ENCODE results near the gene SURF6. TPM values are rescaled to one million over a fixed set of nuclear protein-coding genes. Genes with fewer than 3 reads are reported as not detected.

Gene SURF6
- total RNA-seq, 2 experiments from 2014 or later, result 15.1 to 15.9 TPM

DNA sequence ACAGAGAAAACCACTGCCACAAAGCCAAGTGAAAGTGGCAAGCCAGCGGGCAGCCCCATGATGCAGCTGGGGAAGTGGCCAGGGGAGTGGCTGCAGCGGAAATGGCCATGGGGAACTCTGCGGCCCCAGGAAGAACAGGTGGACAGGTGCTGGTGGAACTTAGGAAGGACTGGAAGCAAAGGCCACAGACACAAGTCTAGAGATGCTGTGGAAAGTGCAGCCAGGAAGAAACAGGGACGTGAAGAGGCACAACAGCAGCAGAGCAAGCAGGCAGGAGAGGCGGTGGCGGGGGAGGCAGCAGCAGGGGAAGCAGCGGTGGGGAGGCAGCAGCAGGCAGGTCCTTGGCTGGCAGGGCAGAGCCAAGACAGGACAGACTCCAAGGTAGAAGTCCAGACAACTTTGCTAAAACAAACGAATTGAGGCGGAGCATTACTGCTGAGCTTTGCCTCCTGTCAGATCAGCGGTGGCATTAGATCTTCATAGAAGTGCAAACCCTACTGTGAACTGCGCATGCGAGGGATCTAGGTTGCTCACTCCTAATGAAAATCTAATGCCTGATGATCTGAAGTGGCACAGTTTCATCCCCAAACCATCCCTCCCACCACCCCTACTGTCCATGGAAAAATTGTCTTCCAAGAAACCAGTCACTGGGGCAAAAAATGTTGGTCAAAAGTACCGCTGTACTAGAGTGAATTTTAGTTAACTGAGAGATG is 11.8 kb downstream of the SURF6 start:
- ChIA-PET POLR2A (no interaction called here), CTCF (no interaction called here)
- intact Hi-C loops (cut with DNase I, micrococcal nuclease), result no loop called here
- Mint-ChIP-seq H3K9me3 (no peaks in the 10 kb centered on the region), H3K4me1 (ENCODE audit: low read depth) (no peaks in the 10 kb centered on the region), H3K27me3 (no peaks in the 10 kb centered on the region), H3K36me3 (ENCODE audit: low read depth) (peaks cover 15% of the 10 kb centered on the region), H3K4me3 (no peak overlapping the region), H3K27ac (no peak overlapping the region)
- Histone ChIP-seq H3K9me3 (ENCODE audit: control insufficient read depth in 1 of 2, insufficient read depth in 1 of 2, low read length in 2 of 2) (no peaks in the 10 kb centered on the region), H3K27ac (ENCODE audit: low read depth in 1 of 2, low read length in 2 of 2) (no peak overlapping the region), H3K36me3 (ENCODE audit: insufficient read depth, low read length) (no peaks in the 10 kb centered on the region), H3K4me1 (ENCODE audit: insufficient read depth, low read length) (no peaks in the 10 kb centered on the region), H3K4me3 (ENCODE audit: low read length) (no peak overlapping the region), H3K27me3 (ENCODE audit: control insufficient read depth in 1 of 2, insufficient read depth in 2 of 2, low read length in 2 of 2) (no peaks in the 10 kb centered on the region)
- ATAC-seq (ENCODE audit: poor library complexity) (no peak), DNase-seq (no peak)
- TF ChIP-seq, protein P1, sequence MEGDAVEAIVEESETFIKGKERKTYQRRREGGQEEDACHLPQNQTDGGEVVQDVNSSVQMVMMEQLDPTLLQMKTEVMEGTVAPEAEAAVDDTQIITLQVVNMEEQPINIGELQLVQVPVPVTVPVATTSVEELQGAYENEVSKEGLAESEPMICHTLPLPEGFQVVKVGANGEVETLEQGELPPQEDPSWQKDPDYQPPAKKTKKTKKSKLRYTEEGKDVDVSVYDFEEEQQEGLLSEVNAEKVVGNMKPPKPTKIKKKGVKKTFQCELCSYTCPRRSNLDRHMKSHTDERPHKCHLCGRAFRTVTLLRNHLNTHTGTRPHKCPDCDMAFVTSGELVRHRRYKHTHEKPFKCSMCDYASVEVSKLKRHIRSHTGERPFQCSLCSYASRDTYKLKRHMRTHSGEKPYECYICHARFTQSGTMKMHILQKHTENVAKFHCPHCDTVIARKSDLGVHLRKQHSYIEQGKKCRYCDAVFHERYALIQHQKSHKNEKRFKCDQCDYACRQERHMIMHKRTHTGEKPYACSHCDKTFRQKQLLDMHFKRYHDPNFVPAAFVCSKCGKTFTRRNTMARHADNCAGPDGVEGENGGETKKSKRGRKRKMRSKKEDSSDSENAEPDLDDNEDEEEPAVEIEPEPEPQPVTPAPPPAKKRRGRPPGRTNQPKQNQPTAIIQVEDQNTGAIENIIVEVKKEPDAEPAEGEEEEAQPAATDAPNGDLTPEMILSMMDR (IDR thresholded peaks at IDR 0.05), result no peak

DNA sequence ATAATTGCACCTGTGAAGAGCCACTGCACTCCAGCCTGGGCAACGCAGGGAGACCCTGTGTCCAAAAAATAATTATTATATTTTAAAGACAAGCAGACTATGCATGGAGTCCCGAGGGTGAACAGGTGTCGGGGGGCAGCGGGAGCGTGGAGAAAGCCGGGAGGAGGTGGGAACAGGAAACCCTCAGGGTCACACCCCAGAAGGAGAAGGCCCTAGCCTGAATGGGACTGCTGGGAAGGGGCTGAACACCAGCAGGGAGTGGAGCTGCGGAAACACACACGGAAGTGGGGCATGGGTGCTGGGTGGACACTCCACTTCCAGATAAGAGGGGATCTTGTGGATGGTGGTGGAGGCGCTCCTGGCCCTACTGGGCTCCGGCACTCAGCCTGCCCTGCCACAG is 12.8 kb downstream of the SURF6 start:
- H3K9me3 Mint-ChIP-seq, result no peaks in the 10 kb centered on the region
- ATAC-seq (ENCODE audit: poor library complexity) (no peak), DNase-seq (no peak)
- no peaks in the 10 kb centered on the region for H3K27me3 Mint-ChIP-seq
- Histone ChIP-seq H3K27me3 (ENCODE audit: control insufficient read depth in 1 of 2, insufficient read depth in 2 of 2, low read length in 2 of 2) (no peaks in the 10 kb centered on the region), H3K27ac (ENCODE audit: low read depth in 1 of 2, low read length in 2 of 2) (no peak overlapping the region), H3K9me3 (ENCODE audit: control insufficient read depth in 1 of 2, insufficient read depth in 1 of 2, low read length in 2 of 2) (no peaks in the 10 kb centered on the region), H3K4me3 (ENCODE audit: low read length) (no peak overlapping the region), H3K4me1 (ENCODE audit: insufficient read depth, low read length) (no peaks in the 10 kb centered on the region), H3K36me3 (ENCODE audit: insufficient read depth, low read length) (no peaks in the 10 kb centered on the region)
- ChIA-PET POLR2A (no interaction called here), CTCF (no interaction called here)
- intact Hi-C loops (cut with DNase I, micrococcal nuclease), result no loop called here
- no peak overlapping the region for H3K4me3 Mint-ChIP-seq
- TF ChIP-seq, protein P1 (IDR thresholded peaks at IDR 0.05), result no peak
- H3K36me3 Mint-ChIP-seq (ENCODE audit: low read depth), result peaks cover 7% of the 10 kb centered on the region
- H3K4me1 Mint-ChIP-seq (ENCODE audit: low read depth), result no peaks in the 10 kb centered on the region
- no peak overlapping the region for H3K27ac Mint-ChIP-seq

- no peaks in the 10 kb centered on the region for H3K9me3 Mint-ChIP-seq
- ATAC-seq (ENCODE audit: poor library complexity) (no peak), DNase-seq (no peak)
- no peaks in the 10 kb centered on the region for H3K4me1 Mint-ChIP-seq (ENCODE audit: low read depth)
- H3K9me3 ChIP-seq (ENCODE audit: control insufficient read depth in 1 of 2, insufficient read depth in 1 of 2, low read length in 2 of 2), result no peaks in the 10 kb centered on the region
- no peaks in the 10 kb centered on the region for H3K36me3 ChIP-seq (ENCODE audit: insufficient read depth, low read length)
- H3K27me3 Mint-ChIP-seq, result no peaks in the 10 kb centered on the region
- no peak overlapping the region for H3K27ac Mint-ChIP-seq
- no peaks in the 10 kb centered on the region for H3K27me3 ChIP-seq (ENCODE audit: control insufficient read depth in 1 of 2, insufficient read depth in 2 of 2, low read length in 2 of 2)
- H3K4me3 ChIP-seq (ENCODE audit: low read length), result no peak overlapping the region
- TF ChIP-seq, protein P1 (IDR thresholded peaks at IDR 0.05), result no peak
- H3K4me1 ChIP-seq (ENCODE audit: insufficient read depth, low read length), result no peaks in the 10 kb centered on the region
- ChIA-PET CTCF (no interaction called here), POLR2A (no interaction called here)
- peaks cover 4% of the 10 kb centered on the region for H3K36me3 Mint-ChIP-seq (ENCODE audit: low read depth)
- intact Hi-C loops (cut with DNase I, micrococcal nuclease), result no loop called here
- H3K4me3 Mint-ChIP-seq, result no peak overlapping the region
- H3K27ac ChIP-seq (ENCODE audit: low read depth in 1 of 2, low read length in 2 of 2), result no peak overlapping the region
Measured at GRCh38 chr9:133322701-133323100, 13.3 kb downstream of the SURF6 start.
